GM18499 (cell line): ENCODE data around the gene AZI2.

Source experiments
- ATAC-seq: cut with Tn5 transposase; IDR thresholded peaks from one replicate; pipeline ENCODE4 v1.9.1; 2021; ENCODE audit warnings: moderate number of reproducible peaks; ENCODE audit not compliant: insufficient read depth, unreplicated experiment

The AZI2 gene, protein sequence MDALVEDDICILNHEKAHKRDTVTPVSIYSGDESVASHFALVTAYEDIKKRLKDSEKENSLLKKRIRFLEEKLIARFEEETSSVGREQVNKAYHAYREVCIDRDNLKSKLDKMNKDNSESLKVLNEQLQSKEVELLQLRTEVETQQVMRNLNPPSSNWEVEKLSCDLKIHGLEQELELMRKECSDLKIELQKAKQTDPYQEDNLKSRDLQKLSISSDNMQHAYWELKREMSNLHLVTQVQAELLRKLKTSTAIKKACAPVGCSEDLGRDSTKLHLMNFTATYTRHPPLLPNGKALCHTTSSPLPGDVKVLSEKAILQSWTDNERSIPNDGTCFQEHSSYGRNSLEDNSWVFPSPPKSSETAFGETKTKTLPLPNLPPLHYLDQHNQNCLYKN

DNA sequence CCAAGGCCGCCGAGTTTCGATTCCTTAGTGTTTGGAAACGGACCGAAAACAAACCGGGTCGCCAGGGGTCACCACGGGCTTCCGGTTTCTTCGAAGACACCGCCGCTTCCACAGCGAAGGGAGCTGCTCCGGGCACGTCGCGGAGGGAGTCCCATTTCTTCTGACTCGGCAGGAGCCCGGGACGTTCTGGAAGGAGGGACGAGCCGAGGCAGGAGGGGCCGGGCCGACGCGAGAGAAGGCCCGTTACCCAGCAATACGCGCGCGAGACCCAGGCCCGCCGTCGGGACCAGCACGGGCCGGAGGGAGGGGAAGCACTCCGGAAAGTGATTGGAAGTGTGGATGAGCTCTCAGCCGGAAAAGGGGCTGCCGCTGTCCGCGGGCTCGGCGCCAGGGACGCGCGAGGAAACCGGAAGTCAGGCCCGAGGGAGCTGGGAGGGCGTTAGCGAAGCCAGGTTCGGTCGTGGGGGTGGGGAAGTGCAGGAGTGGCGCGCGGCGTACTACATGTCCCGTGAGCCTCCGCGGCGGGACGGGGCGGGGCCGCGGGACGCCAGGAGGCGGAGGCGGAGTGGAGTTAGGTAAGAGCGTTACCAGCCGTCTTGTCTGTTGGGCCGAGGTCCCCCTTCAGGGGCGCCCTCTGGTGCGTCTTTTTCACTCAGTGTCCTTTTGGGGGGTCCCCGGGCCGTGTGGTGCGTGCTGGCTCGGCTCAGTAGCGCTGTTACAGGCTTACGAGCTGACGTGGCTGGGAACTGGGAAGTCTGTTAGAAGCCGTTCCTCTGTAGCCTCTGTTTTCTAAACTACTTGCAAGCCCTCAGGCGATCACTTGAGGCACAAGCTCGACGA is at the start of gene AZI2, which contains the start of gene ZCWPW2:
Gene AZI2, minus strand, starts transcription at position 196 of the 840 bp plus-strand sequence. CDS start 8,207 bp downstream, outside the sequence.
Gene ZCWPW2, plus strand, starts transcription at position 93 of the 840 bp plus-strand sequence. CDS start 64,348 bp downstream, outside the sequence.
- ATAC-seq: peak; percentile 58

DNA sequence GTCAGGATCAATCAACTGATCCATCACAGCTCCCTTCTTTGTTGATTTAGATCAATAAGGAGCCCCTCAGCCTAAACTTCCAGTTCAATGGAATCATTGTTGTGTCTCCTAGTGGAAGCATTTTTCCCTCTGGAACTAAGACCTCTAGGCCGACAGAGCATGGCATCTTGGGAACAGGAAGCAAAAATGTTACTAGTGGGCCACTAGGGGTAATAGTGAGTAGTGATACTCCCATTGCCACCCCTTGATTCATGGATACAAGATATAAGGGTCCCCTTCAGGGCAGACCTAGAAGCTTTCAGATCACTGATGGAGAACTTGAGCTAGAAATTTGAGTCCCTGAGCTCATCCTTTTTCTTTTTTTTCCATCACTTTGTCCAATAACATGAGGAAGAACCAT is 40.4 kb upstream of the AZI2 start:
- ATAC-seq: no peak

DNA sequence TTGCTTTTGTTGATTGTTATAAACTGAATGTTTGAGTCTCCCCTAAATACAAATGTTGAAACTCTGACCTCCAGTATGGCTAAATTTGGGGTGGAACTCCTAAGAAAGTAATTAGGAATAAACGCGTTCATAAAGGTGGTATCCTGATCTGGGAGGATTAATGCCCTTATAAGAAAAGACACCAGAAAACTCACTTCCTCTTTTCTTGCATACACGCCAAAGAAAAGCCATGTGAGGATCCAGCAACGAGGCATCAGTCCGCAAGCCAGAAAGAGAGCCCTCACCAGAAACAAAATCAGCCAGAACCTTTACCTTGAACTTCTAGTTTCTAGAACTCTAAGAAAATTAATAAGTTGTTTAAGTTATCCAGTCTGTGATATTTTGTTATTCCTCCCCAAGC is 37.4 kb upstream of the AZI2 start:
- no peak for ATAC-seq

DNA sequence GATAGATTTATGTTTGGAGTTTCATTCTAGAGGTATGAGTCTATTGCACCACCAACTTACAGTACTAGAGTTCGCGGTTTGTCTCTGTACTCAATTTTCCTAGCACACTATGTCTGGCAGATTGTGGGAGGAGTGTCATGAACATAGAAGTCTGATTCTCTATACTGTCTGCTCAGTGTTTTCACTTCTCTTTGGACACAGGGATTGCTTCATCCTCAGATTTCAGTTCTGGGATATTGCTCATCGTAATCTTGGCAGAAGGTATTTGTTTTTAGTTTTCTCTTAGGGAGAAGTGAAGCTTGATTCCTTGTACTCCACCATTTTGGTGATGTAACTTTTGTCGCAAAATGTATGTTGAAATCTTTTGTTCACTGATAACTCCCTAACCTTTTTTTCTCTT is 27.8 kb upstream of the AZI2 start:
- no peak for ATAC-seq

DNA sequence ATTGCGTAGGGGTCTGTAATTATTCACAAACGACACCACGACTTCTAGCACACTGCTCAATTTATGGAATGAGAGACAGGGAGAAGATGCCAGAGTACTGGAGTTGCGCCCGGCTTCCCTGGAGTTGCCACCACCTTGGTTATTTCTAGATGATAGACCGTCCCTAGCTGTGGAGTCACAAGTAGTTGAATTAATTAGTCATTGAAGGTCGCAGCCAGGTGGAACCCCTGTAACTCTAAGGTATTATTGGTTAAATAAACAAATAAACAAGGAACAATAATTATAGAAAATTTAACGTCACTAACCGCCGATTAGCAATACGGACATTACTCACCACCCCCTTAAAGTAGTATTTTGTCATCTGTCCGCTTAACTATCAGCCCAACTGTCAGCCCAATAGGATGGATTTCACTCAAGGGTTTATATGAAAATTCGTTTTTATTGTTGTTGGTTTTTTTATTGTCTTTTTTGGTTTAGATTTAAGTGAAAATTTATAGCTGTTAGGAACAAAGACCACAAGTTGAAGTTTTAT is 911 bp upstream of the AZI2 start:
- no peak for ATAC-seq

DNA sequence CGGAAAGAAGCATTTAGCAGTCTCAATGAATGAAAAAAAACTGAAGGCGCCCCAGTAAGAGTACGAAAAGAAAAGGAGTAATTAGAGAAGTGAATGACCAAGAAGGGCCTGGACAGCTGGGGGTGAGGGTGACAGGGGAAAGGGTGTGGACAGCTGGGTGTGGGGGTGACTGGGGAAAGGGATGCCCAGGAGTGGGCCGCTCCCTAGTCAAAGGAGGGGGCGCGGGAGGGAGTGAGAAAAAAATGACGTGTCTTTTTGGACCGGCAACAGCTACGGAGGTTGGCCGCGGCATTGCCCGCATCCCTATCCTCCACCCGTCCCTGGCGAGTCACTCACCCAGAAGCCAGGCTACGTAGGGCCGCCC is 377 bp downstream of the AZI2 start:
- no peak for ATAC-seq

DNA sequence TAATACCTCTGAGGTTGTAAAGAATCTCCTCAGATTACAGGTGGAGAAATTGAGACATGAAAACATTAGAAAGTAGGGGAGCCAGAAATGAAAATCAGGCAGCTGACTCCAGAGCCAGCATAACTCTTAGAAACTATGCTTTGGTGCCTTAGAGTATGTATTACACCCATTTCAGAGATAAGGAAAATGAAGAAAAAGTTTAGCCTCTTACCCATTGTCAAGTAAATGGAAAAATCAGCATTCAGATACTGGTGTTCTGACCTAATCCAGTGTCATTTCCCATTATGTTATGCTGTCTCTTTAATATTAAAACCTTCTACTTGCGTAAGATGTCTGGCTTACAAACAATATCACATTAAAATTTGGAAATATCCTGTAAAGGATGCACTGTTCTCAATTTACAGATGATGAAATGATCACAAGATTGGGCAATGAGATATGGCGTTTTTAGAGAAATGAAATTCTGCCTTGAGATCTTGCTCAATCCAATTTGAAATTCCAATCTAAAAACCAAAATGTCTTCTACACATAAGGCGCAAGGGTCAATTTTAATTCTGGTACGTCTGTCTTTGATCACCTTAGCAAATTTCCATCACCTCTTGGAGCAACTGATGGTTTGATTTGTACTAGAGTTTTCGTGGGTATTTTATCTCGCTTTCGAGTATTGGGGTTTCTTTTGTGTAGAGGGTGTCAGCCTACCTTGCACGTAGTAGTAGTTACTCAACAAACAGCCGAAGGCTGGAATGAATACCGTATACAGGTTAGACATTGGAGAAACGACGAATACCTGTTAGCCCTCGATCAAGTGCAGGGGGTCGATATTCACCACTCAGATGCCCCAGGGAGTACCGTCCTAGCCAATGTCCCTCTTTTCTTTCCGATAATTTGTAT is 1.0 kb downstream of the AZI2 start:
- no peak for ATAC-seq

DNA sequence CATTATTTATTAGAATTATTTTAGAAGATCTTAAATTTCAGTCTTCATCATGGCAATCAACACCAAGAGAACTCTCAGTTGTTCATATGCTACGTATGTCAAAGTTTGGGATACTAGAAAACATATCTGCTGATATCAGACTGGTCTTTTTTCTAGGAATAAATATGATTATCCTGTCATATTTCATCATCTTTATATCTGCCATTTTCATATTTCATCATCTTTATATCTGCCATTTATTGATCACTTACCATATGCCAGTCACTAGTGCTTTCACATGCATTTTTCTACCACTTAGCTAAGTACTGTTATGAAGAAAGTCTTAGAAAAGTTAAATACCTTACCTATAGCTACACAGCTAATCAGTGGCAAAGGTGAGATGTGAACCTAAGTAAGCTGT is 2.9 kb downstream of the AZI2 start:
- ATAC-seq: no peak

DNA sequence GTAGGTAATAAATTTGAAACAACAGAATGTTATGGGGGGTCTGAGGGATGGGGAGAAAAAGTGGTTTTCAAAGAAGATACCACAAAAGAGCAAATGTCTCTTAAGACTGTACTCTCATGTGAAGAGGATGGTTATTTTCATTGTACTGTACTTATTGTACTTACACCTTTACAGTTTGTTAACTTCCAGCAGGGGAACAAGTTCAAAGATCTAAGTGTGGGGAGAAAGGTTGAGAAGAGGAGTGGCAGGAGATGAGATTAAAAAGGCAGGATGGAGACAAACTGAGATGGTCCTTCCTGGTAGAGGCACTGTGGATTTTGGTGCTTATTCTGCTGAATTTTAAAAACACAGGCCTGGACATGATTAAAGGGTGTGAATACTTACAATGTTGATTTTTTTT is 5.5 kb downstream of the AZI2 start:
- no peak for ATAC-seq

DNA sequence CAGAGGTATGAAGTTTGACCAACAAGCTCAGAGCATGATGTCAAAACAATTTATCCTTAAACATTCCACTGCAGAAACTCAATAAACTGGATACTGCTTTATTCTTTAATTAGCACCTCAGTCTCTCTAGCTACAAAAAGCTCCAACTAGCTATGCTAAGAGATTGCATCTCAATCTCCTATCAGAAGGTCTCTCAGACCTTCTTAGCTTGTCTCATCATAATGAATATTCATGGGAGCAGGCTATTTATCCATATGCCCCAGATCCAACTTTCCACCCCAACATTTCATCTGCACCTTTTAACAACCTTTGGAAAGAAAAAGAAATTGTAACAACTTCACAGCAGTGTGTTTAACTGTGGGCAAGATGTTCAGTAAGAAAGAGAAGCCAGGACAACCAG is 11.4 kb downstream of the AZI2 start:
- no peak for ATAC-seq

DNA sequence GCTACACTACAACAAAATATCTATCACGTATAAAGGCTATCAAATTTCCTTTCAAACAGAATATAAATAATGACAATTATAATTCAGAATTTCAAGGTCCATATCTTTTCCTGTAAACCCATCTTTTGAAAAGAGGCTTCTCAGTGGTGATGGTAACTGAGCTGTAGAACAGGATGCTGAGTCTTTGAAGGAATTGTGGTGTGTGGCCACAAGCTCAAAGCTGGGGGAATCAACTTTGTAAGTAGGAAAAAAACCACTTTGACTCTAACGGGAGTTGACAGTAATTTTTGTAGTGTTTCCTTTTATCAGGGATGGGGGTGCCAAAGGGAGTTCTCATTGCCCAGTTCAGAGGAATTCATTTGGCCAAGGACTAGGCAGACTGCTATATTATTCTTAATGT is 13.4 kb downstream of the AZI2 start:
- ATAC-seq: no peak

DNA sequence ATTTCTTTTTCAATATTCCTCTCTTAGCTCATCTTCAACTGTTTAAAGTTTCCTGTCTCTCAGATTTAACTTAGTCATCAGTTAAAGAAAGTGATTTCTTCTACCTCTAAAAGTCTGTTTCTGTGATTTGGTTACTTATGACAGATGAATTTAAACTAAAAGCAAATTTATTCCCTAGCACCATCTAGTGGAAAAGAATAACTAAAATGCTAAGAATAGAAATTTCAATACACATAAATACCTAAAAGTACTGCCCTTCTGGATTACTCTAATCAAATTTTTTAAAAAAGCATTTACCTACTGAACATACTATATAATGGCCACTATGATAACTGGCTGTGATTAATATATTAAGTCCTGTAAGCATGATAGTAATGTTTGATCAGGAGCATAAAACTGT is 14.1 kb downstream of the AZI2 start:
- ATAC-seq: no peak

DNA sequence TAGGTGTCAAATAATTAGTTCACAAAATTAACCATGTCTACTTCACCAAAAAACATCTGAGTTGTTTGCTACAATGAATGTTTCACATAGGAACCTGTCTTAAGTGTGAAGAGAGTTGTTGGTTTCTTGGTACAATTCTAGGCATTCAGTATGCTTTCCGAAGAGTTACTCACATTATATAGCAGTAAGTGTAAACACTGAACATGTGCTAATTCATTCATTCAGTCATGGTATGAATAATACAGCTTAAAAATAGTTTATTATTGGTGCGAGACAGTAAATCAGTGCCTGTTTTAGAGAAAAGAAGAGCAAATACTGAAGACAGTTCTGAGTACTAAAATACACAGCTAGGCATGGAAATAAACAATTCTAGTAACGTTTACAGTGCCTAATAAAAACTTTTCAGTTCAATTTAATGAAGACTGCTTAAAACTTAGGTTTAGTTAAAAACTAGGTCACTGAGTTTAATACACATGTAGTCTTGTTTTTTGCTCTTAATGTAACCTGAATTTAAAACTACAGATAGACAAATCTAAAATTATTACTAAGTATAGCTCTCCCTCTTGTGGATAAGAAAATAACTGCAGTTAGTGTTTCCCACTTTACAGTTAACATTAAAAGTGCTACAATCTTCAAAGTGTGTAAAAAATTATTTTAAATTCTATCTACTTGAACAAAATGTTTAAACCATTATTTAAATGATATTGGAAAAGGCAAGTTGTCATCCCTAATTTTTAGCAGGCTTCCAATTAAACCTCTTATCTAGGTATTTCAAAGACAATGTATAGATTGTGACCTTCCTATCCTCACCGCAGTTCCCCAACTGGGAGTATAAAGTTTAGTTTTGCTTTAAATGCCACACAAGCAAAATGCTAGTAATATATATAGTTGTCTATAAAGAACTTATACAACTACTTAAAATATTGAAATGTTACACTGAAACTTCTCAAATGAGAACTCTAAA is 20.2 kb downstream of the AZI2 start:
- no peak for ATAC-seq

DNA sequence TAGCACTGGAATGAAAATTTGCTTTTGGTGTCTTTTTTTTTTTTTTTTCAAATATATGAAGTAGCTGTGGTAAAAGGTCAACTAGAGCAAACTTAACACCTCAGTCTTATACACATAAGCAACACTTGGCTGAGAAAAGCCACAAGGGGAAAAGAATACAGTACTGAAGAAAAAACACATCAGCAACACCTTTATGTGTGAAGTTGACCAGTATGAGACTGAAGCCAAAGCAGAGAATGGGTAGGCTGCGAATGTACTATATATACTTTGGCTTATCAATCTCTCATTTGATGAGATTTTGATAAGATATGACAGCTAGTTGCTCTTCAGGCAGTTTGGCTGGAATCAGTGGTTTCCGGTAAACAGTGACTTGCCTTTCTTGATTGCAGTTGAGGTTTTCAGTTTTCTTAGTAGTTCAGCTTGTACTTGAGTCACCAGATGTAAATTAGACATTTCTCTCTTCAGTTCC is 22.1 kb downstream of the AZI2 start:
- ATAC-seq: peak; percentile 43

DNA sequence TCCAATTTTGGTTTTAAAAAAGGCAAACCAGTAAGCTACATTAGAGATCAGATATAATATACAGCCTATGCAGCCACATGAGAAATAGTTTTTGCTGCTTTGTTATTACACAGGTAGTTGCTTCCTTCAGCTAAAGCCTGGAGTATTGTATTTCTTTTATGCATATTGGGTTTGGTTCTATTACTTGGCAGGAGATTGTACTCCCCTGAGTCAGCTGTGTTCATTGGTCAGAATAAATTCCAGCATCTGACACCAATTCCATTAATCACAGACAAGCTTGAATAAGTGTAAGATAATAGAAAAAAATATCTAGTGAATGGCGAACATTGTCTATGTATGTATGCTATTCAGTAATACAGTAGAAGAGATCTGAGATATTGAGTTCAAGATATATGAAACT is 26.2 kb downstream of the AZI2 start:
- no peak for ATAC-seq

DNA sequence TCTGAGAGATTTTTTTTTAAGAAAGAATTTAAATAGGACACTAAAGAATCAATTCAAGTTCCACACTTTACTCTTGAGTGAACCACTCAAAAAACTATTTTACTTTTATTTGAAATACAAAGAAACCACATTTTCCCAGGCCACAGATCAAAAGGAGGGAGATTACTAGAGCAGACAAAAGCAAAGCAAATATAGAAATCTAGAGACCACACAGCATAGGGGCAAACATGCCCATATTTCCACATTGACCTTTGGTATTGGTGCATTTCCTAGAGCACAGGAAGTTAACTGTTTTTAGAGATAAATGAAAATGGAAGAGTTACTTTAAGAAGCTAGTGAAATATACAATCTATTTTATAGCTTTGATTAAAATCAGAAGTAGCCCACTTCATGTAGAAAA is 27.6 kb downstream of the AZI2 start:
- ATAC-seq: no peak

DNA sequence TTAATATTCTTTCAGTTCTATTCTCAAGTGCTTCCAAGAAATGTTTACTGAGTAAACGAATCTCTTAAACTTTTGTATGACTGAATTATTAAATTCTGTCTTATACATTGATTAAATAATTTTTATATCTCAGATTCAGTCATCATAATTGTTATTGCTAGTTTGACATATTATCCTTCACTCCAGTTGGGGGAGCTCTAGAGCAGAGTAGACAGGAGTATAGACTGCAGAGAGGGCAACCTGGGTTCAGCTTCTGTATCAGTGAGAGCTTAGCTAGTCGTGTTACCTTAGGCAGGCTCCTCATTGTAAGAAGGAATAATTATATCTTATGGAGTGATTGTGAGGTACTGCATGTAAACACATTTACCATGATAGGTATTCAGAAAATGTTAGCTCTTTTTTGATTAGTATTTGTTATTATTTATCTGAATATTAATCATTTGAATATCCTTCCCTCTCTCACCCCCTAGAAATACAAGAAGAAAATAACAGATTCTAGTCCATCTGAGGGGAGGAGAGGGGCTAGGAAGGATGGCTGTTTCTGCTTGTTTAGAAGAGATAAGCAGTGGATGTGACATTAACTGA is 31.1 kb downstream of the AZI2 start:
- ATAC-seq: peak; percentile 92

DNA sequence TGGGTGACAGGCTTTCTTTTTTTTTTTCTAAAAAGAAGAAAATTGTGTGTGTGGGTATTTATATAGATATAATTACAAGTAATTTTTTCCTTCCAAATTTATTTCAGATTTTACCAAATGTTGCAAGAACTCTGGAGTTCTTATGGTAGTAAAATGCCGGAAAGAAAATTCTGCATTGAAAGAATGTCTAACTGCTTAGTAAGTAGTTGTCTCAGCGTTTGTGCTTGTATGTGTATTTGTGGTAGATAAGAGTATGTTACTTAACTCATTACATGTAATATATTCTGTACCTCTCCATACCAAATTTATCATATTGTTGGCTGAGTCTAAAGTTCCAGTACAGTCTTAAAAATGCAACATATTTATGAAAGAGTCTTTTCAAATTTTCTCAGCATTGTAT is 32.4 kb downstream of the AZI2 start:
- no peak for ATAC-seq

DNA sequence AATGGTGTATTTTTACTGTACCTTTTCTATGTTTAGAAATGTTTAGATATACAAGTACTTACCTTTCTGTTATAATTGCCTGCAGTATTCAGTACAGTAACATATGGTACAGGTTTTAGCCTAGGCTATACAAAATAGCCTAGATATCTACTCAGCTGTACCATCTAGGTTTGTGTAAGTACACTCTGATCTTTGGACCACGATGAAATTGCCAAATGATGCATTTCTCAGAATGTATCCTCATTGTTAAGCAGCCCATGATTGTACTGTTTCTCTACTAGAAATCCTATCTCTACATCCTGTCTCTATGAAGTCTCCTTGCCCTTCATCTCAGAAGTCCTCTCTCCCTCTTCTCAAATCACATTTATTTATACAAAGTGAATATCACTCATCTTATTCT is 32.9 kb downstream of the AZI2 start:
- ATAC-seq: no peak
